Measurements from ENCODE around the gene SLC4A8. TPM values are rescaled to one million over a fixed set of nuclear protein-coding genes. Genes with fewer than 3 reads are reported as not detected.

Gene SLC4A8
- total and polyA plus RNA-seq, 2 donors: 1.6 to 2.9 TPM

DNA sequence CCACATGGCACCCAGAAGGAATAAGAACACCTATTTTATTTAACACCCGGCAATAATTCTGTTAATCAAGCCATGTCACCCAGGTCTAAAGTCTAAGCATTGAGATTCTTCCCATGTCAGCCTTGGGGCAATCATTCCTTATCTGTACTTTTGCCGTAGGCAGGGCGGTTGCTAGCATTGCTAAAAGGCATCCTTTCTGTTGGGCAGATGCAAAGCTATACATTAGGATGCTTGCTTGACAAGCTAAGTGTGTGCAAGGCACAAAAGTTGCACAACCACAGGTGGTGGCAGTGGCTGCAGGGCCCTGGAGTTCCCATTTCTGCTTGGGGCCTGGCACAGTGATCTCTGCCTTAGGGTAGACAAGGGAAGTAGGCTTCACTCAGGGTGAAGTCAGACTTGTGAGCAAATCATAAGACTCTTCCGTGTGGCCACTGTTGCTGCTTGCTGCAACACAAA lies 20.9 kb upstream of the SLC4A8 start:
- WGBS: 87% methylated on average over 4 of the region's 4 CpGs
- Histone ChIP-seq H3K36me3 (ENCODE audit: insufficient read depth) (no peaks in the 10 kb centered on the region), H3K4me1 (ENCODE audit: insufficient read depth) (no peaks in the 10 kb centered on the region), H3K27ac (ENCODE audit: low read depth) (no peak overlapping the region), H3K4me3 (ENCODE audit: low read depth, low read length) (no peak overlapping the region)
- no peak for DNase-seq (ENCODE audit: extremely low spot score)

DNA sequence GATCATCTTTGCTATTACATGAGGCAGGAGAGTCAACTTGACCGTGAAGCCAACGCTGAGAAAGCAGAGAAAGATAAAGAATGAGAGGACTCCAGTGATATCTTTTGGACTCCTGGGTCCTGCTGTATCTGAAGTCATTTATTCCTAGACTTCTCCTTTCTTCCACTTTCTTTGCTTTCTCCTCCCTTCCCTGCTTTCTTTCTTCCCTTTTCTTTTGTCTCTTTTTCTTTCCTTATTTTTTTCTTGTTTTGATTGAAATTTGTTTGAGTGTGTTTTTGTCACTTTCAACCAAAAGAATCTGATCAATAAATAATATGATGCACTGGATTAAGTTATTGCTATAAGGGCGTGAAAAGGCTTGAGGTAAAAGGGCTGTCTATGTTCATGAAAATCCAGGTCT lies 20.0 kb upstream of the SLC4A8 start:
- WGBS: 87% methylated on average over 3 of the region's 3 CpGs
- H3K27ac ChIP-seq (ENCODE audit: low read depth): no peak overlapping the region
- H3K4me1 ChIP-seq (ENCODE audit: insufficient read depth): no peaks in the 10 kb centered on the region
- H3K36me3 ChIP-seq (ENCODE audit: insufficient read depth): no peaks in the 10 kb centered on the region
- DNase-seq (ENCODE audit: extremely low spot score): no peak
- H3K4me3 ChIP-seq (ENCODE audit: low read depth, low read length): no peak overlapping the region

DNA sequence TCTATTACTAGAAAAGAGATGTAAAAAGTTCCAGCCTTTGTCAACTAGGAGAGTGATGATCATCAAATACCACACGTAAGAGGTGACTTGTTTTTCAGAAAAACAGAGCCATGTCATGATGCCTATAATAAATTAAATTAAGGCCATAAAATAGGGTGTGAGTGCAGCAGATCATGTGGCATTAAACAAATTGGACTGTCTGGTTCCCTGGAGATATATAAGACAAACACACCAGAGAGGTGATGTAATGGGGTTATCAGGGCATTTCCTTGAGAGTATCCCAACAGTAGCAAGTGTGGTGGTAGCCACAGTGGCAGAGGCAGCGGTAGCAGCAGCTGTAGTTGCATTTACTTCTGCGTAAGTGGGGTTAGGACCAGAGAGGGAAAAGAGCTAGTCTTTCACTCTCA lies 18.8 kb upstream of the SLC4A8 start:
- no peak overlapping the region for H3K4me3 ChIP-seq (ENCODE audit: low read depth, low read length)
- H3K4me1 ChIP-seq (ENCODE audit: insufficient read depth): no peaks in the 10 kb centered on the region
- no peaks in the 10 kb centered on the region for H3K36me3 ChIP-seq (ENCODE audit: insufficient read depth)
- DNase-seq (ENCODE audit: extremely low spot score): no peak
- WGBS: 81% methylated on average over 3 of the region's 3 CpGs
- H3K27ac ChIP-seq (ENCODE audit: low read depth): no peak overlapping the region

DNA sequence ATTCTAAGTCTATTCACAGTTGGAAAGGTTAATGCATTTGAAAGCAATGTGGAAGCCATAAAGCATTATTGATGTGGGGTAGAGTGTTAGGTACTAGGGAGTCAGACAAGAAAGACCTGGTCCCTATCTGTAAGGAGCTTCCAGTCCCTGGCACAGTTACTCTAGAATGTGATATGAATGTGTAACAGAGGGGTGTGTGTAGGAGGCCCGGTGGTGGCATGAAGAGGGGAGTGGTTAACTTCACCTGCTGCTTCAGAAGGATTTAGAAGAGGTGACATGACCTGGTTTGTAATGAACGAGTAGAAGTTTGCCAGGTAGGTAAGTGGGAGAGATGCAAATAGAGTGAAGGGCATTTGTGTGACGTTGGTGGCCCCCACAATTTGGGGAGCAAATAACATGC lies 18.3 kb upstream of the SLC4A8 start:
- Histone ChIP-seq H3K27ac (ENCODE audit: low read depth) (no peak overlapping the region), H3K4me3 (ENCODE audit: low read depth, low read length) (no peak overlapping the region), H3K4me1 (ENCODE audit: insufficient read depth) (no peaks in the 10 kb centered on the region), H3K36me3 (ENCODE audit: insufficient read depth) (no peaks in the 10 kb centered on the region)
- WGBS: 75% methylated on average over 3 of the region's 3 CpGs
- DNase-seq (ENCODE audit: extremely low spot score): no peak

DNA sequence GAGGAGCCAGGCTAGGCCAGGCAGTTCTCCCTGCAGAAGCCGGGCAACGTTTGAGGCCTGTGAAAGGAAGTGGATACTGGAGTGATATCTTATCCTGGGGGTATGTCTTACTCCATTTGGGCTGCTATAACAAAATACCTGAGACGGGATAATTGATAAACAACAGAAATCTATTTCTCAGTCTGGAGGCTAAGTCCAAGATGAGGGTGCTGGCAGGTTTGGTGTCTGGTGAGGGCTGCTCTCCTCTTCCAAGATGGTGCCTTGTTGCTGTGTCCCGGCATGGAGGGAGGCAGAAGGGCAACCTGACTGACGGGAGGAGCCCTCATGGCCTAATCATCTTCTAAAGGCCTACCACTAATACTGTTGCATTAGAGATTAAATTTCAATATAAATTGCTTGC lies 17.8 kb upstream of the SLC4A8 start:
- WGBS: 80% methylated on average over 5 of the region's 5 CpGs
- Histone ChIP-seq H3K36me3 (ENCODE audit: insufficient read depth) (no peaks in the 10 kb centered on the region), H3K4me3 (ENCODE audit: low read depth, low read length) (no peak overlapping the region), H3K27ac (ENCODE audit: low read depth) (no peak overlapping the region), H3K4me1 (ENCODE audit: insufficient read depth) (no peaks in the 10 kb centered on the region)
- no peak for DNase-seq (ENCODE audit: extremely low spot score)

DNA sequence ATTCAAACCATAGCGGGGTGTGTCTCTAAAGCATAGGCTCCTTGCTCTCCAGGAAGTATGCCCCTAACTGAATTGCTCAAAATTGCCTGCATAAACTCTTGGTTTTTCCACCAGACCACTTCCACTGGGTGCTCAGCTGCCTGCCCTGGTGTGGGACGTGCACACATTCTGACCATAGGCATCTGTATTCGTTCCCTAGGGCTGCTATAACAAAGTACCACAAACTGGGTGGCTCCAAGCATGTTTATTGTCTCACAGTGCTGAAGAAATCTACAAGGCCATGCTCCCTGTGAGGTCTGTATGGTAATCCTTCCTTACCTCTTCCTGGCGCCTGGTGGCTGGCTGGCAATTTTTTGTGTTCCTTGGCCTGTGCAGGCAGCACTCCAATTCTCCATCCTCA lies 17.0 kb upstream of the SLC4A8 start:
- DNase-seq (ENCODE audit: extremely low spot score): no peak
- Histone ChIP-seq H3K4me3 (ENCODE audit: low read depth, low read length) (no peak overlapping the region), H3K4me1 (ENCODE audit: insufficient read depth) (no peaks in the 10 kb centered on the region), H3K36me3 (ENCODE audit: insufficient read depth) (no peaks in the 10 kb centered on the region), H3K27ac (ENCODE audit: low read depth) (no peak overlapping the region)
- WGBS: 64% methylated on average over 4 of the region's 4 CpGs

DNA sequence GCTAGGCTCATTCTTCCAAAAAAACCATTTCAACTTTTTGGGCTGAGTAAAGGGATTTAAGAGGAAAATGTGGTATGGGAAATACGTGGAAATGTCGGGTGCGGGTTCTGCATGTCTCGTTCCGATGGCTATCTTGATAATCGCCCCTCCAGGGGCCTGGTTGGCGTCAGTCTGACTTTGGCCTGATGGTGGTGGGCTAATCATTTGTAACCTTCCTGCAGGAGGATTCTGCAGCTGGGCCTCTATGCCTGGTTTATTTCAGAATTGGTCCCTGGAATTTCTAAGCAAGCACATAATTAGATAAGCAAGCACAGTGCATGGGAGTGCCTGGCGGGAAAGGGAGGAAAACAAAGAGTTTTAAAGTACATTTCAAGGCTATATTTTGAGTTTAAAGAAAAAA lies 14.8 kb upstream of the SLC4A8 start:
- H3K4me1 ChIP-seq (ENCODE audit: insufficient read depth): no peaks in the 10 kb centered on the region
- H3K36me3 ChIP-seq (ENCODE audit: insufficient read depth): no peaks in the 10 kb centered on the region
- DNase-seq (ENCODE audit: extremely low spot score): no peak
- WGBS: 51% methylated on average over 8 of the region's 8 CpGs
- no peak overlapping the region for H3K4me3 ChIP-seq (ENCODE audit: low read depth, low read length)
- no peak overlapping the region for H3K27ac ChIP-seq (ENCODE audit: low read depth)

DNA sequence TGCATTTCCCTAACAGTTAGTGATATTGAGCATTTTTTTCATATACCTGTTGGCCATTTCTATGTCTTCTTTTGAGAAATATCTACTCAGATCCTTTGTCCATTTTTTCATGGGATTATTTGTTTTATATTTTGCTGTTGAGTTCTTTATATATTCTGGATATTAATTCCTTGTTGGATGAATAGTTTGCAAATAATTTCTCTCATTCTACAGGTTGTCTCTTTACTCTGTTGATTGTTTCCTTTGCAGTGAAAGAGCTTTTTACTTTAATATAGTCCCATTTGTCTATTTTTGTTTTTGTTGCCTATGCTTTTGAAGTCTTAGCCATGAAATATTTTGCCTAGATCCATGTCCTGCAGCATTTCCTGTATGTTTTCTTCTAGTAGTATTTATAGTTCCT lies 11.5 kb upstream of the SLC4A8 start:
- H3K4me1 ChIP-seq (ENCODE audit: insufficient read depth): no peaks in the 10 kb centered on the region
- DNase-seq (ENCODE audit: extremely low spot score): no peak
- H3K36me3 ChIP-seq (ENCODE audit: insufficient read depth): no peaks in the 10 kb centered on the region
- H3K4me3 ChIP-seq (ENCODE audit: low read depth, low read length): no peak overlapping the region
- no peak overlapping the region for H3K27ac ChIP-seq (ENCODE audit: low read depth)

DNA sequence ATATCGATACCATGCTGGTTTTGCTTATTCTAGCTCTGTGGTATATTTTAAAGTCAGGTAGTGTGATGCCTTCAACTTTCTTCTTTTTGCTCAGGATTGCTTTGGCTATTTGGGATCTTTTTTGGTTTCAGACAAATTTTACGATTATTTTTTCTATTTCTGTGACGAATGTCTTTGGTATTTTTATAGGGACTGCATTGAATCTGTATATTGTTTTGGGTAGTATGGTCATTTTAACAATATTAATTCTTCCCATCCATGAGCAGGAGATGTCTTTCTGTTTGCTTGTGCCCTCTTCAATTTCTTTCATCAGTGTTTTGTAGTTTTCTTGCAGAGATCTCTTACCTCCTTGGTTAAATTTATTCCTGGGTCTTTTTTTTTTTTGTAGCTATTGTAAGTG lies 10.8 kb upstream of the SLC4A8 start:
- WGBS: 71% methylated on average over 3 of the region's 3 CpGs
- Histone ChIP-seq H3K27ac (ENCODE audit: low read depth) (no peak overlapping the region), H3K4me3 (ENCODE audit: low read depth, low read length) (no peak overlapping the region), H3K4me1 (ENCODE audit: insufficient read depth) (no peaks in the 10 kb centered on the region), H3K36me3 (ENCODE audit: insufficient read depth) (no peaks in the 10 kb centered on the region)
- DNase-seq (ENCODE audit: extremely low spot score): no peak

DNA sequence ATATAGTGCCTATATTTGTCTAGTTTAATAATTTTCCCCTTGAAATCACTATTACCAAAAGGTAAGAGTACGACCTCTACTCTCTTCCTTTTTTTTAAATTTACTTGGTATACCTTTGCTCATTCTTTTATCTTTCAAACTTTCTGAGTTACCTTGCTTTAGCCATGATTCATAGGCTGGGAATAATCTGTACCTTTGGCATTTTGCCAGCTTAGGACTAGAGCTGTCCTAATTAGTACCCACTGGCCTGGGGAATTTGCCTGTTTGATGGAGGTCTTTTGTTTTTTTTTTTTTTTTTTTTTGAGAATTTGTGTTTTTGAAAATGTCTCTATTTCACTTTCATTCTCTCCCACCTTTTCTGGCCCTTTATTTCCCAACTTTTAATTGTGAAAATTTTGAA lies 8.7 kb upstream of the SLC4A8 start:
- Histone ChIP-seq H3K4me3 (ENCODE audit: low read depth, low read length) (no peak overlapping the region), H3K4me1 (ENCODE audit: insufficient read depth) (no peaks in the 10 kb centered on the region), H3K36me3 (ENCODE audit: insufficient read depth) (no peaks in the 10 kb centered on the region), H3K27ac (ENCODE audit: low read depth) (no peak overlapping the region)
- DNase-seq (ENCODE audit: extremely low spot score): no peak
- WGBS: 93% methylated on average over 1 of the region's 1 CpG

DNA sequence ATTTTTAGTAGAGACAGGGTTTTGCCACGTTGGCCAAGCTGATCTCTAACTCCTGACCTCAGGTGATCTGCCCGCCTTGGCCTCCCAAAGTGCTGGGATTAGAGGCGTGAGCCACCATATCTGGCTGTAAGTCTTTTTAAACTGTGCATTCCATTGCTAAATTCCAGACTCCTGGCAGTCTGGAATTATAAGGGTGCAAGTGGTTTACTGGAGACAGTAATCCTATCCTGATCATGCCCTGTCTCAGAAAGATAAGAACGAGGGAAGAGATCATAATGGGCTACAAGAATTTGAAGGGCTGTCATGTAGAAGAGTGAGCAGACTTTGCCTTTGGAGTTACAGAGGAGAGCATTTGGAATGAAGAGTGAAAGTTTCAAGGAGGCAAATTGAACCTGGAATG lies 6.8 kb upstream of the SLC4A8 start:
- WGBS: 44% methylated on average over 4 of the region's 4 CpGs
- H3K4me3 ChIP-seq (ENCODE audit: low read depth, low read length): no peak overlapping the region
- H3K4me1 ChIP-seq (ENCODE audit: insufficient read depth): no peaks in the 10 kb centered on the region
- H3K36me3 ChIP-seq (ENCODE audit: insufficient read depth): no peaks in the 10 kb centered on the region
- no peak overlapping the region for H3K27ac ChIP-seq (ENCODE audit: low read depth)
- no peak for DNase-seq (ENCODE audit: extremely low spot score)

DNA sequence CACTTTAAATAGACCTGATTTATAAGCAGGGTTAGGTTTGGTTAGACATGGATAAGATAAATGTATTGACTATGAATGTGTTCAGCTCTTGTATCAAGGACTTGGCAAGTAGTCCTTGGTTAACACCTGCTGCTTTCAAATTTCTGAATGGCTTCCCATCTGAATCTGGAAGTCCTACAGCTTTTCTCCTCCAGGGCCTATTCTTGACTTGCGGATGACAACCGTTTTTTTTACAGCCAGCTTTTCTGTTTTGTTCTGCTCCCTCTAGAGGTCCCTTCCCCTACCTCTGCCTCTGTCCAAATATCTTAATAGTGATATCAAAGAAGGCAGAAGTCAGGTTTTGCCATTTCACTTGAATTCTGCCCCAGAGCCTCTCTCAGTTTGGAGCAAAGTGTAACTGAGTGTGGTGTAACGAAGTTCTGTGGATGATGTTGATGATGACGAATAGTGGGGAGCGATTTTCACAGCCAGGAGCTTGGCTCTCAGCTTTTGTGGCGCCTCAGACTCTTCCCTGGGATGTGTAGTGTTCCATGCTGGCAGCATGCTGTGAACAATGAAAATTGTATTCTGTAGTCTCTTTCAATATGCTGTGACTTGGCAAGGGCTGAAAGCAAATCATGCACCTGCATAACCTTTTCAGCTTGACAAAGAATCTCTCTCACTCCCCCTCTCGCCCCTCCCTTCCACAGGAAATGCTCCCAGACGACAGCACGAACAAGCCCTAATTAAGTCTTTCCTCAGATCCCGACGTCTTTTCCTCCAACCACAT lies 5.0 kb upstream of the SLC4A8 start:
- H3K4me3 ChIP-seq (ENCODE audit: low read depth, low read length): no peak overlapping the region
- no peaks in the 10 kb centered on the region for H3K36me3 ChIP-seq (ENCODE audit: insufficient read depth)
- 40% methylated on average over 11 of the region's 11 CpGs for WGBS
- DNase-seq (ENCODE audit: extremely low spot score): no peak
- no peaks in the 10 kb centered on the region for H3K4me1 ChIP-seq (ENCODE audit: insufficient read depth)
- H3K27ac ChIP-seq (ENCODE audit: low read depth): no peak overlapping the region

DNA sequence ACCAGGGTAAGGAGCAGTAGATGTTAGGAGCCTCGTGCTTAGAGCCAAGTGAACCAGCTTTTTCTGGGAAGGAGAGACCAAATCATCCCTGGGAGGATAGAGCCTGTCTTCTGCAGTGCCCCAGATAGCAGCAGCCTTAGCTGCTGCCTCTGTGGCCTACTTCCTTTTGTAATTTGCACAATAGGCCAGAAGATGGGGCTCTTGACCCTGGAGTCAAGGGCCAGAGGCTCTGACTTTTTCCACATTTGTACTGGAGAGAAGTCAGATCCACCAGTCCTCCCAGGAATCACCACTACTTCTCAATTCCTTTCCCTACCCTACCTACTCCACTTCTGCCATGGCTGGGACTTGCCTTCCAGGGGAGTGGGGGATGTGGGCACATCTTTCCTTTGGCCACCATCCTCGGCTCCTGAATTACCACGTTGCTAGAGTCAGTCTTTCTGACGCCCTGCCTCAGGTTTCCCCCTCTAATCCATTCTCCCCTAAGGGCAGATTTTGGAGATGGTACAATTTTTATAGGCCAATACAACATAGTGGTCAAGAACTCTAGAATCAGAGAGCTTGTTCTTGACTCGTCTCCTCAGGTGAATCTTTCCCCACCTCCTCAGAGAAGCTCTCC lies 3.3 kb upstream of the SLC4A8 start:
- Histone ChIP-seq H3K4me3 (ENCODE audit: low read depth, low read length) (no peak overlapping the region), H3K36me3 (ENCODE audit: insufficient read depth) (no peaks in the 10 kb centered on the region), H3K27ac (ENCODE audit: low read depth) (no peak overlapping the region), H3K4me1 (ENCODE audit: insufficient read depth) (no peaks in the 10 kb centered on the region)
- DNase-seq (ENCODE audit: extremely low spot score): no peak
- WGBS: 67% methylated on average over 5 of the region's 5 CpGs

DNA sequence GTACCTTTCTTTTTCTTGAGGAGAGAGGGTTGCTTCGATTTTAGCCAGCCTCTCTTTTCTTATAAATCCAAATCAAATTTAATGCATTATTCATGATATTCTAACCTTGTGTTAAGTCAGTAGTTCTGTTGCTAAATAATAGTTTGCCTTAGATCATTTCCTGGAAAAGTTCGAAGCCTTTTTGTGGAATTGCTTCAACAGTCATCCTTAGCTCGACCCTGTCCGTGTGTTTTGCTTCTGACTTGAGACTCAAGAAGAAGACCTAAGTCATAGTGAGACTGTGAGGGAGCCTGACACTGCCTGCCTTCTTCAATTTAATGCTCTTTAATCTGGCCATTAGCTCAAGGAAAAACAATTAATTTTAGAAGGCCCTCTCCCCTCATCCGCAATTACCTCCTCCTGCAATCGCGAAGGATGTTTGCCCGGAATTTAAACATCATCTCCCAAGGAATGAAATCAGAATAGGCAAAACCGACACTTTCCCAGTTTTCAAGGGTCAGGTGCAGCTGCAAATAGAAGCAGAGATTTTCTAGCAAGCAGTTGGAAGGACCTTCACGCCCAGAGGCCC lies 453 bp upstream of the SLC4A8 start:
- Histone ChIP-seq H3K4me3 (ENCODE audit: low read depth, low read length) (peak overlapping the region; percentile 40), H3K27ac (ENCODE audit: low read depth) (no peak overlapping the region), H3K4me1 (ENCODE audit: insufficient read depth) (no peaks in the 10 kb centered on the region), H3K36me3 (ENCODE audit: insufficient read depth) (no peaks in the 10 kb centered on the region)
- no peak for DNase-seq (ENCODE audit: extremely low spot score)
- 32% methylated on average over 10 of the region's 10 CpGs for WGBS
